NK-92 (cell line): Measurements from ENCODE around the gene OR2S2.

ENCODE experiments used
- DNase-seq: peaks from one replicate; lab custom pipeline; 2025; ENCODE audit not compliant: unreplicated experiment; lab: John Stamatoyannopoulos, UW

The OR2S2 gene

GRCh38 chr9:35909687-35910612, 48.0 kb downstream of the OR2S2 start:
- no peak for DNase-seq

- no peak for DNase-seq
Measured at GRCh38 chr9:35909274-35909673, 48.7 kb downstream of the OR2S2 start, which contains the start of gene SPAAR. TSS of gene SPAAR (plus strand) at chr9:35909490. CDS start at chr9:35910464, 974 bp downstream.

GRCh38 chr9:35908504-35909125, 49.3 kb downstream of the OR2S2 start:
- DNase-seq, result no peak

- DNase-seq, result no peak
Measured at GRCh38 chr9:35907711-35908503, 50.0 kb downstream of the OR2S2 start.
